Loucy (cell line): ENCODE data around the gene CORO7.
"Not testable (repeated sequence)": the region's sequence is repeated elsewhere in the genome, so short reads cannot be mapped to it uniquely, and the experiment has no call there.

Experiments used
- H2AFZ ChIP-seq: fragments of 200-600 bp; sonication (generic); 2 replicates; pipeline ENCODE4 v1.6.0; 2016; ENCODE audit warnings: antibody characterized with exemption, mild to moderate bottlenecking, low read length, moderate library complexity
- H3F3A ChIP-seq: fragments of 200-600 bp; 2 replicates; pipeline ENCODE4 v1.6.0; 2016; ENCODE audit warnings: antibody characterized with exemption, low read depth, mild to moderate bottlenecking
- H3K27me3 ChIP-seq: fragments of 200-600 bp; sonication (generic); 2 replicates; pipeline ENCODE4 v1.6.1; 2014; ENCODE audit warnings: low read length, mild to moderate bottlenecking; ENCODE audit not compliant: insufficient read depth, poor library complexity, severe bottlenecking
- H3K36me3 ChIP-seq: fragments of 200-600 bp; sonication (generic); 2 replicates; pipeline ENCODE4 v1.6.1; 2016; ENCODE audit warnings: low read length; ENCODE audit not compliant: insufficient read depth
- H3K4me1 ChIP-seq: fragments of 200-600 bp; sonication (generic); 2 replicates; pipeline ENCODE4 v1.5.1; 2014; ENCODE audit warnings: low read length, mild to moderate bottlenecking; ENCODE audit not compliant: insufficient read depth, poor library complexity, severe bottlenecking
- H3K4me2 ChIP-seq: fragments of 200-600 bp; sonication (generic); 2 replicates; pipeline ENCODE4 v1.6.0; 2014; ENCODE audit warnings: antibody characterized with exemption, low read length, low read depth, mild to moderate bottlenecking; ENCODE audit not compliant: poor library complexity, severe bottlenecking
- H3K4me3 ChIP-seq: fragments of 200-600 bp; sonication (generic); 2 replicates; pipeline ENCODE4 v1.5.1; 2014; ENCODE audit warnings: low read length, mild to moderate bottlenecking, mixed read lengths; ENCODE audit not compliant: poor library complexity, severe bottlenecking
- H3K79me2 ChIP-seq: fragments of 200-600 bp; sonication (generic); 2 replicates; pipeline ENCODE4 v1.6.1; 2014; ENCODE audit warnings: low read length; ENCODE audit not compliant: insufficient read depth
- H3K9ac ChIP-seq: fragments of 200-600 bp; sonication (generic); 2 replicates; pipeline ENCODE4 v1.6.0; 2014; ENCODE audit warnings: mild to moderate bottlenecking, low read depth, low read length, moderate library complexity; ENCODE audit not compliant: poor library complexity, severe bottlenecking
- H3K9me2 ChIP-seq: fragments of 200-600 bp; sonication (generic); replicated peaks from 2 replicates; pipeline ENCODE4 v1.6.1; 2016; ENCODE audit warnings: low read depth, low read length, mixed read lengths
- H3K9me3 ChIP-seq: fragments of 200-600 bp; sonication (generic); 2 replicates; pipeline ENCODE4 v1.6.1; 2014; ENCODE audit warnings: mild to moderate bottlenecking, antibody characterized with exemption, low read length, low read depth; ENCODE audit not compliant: insufficient read depth
- H4K20me1 ChIP-seq: fragments of 200-600 bp; sonication (generic); 2 replicates; pipeline ENCODE4 v1.6.0; 2014; ENCODE audit warnings: antibody characterized with exemption, low read length, mild to moderate bottlenecking; ENCODE audit not compliant: insufficient read depth, poor library complexity, severe bottlenecking
- EZH2phosphoT487 ChIP-seq: fragments of 200-600 bp; IDR thresholded peaks from 2 replicates; pipeline ENCODE4 v1.6.1; 2018; ENCODE audit warnings: antibody characterized with exemption, mild to moderate bottlenecking, moderate library complexity, borderline replicate concordance
- TF ChIP-seq, protein P1 (sequence below): fragments of 200-600 bp; sonication (generic); conservative IDR thresholded peaks from 2 replicates; pipeline ENCODE4 v1.5.1; 2014; ENCODE audit warnings: mild to moderate bottlenecking, antibody characterized with exemption, low read length

The CORO7 gene

GRCh38 chr16:4347010-4347409, 69.4 kb downstream of the CORO7 start:
- no peaks in the 10 kb centered on the region for H4K20me1 ChIP-seq
- no peak for TF ChIP-seq EZH2phosphoT487
- TF ChIP-seq, protein P1, sequence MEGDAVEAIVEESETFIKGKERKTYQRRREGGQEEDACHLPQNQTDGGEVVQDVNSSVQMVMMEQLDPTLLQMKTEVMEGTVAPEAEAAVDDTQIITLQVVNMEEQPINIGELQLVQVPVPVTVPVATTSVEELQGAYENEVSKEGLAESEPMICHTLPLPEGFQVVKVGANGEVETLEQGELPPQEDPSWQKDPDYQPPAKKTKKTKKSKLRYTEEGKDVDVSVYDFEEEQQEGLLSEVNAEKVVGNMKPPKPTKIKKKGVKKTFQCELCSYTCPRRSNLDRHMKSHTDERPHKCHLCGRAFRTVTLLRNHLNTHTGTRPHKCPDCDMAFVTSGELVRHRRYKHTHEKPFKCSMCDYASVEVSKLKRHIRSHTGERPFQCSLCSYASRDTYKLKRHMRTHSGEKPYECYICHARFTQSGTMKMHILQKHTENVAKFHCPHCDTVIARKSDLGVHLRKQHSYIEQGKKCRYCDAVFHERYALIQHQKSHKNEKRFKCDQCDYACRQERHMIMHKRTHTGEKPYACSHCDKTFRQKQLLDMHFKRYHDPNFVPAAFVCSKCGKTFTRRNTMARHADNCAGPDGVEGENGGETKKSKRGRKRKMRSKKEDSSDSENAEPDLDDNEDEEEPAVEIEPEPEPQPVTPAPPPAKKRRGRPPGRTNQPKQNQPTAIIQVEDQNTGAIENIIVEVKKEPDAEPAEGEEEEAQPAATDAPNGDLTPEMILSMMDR: no peak
- no peaks in the 10 kb centered on the region for H3F3A ChIP-seq
- no peak overlapping the region for H3K4me3 ChIP-seq
- H3K4me2 ChIP-seq: no peak overlapping the region
- no peak overlapping the region for H2AFZ ChIP-seq
- H3K9me2 ChIP-seq: no peaks in the 10 kb centered on the region
- no peaks in the 10 kb centered on the region for H3K27me3 ChIP-seq
- H3K36me3 ChIP-seq: no peaks in the 10 kb centered on the region
- H3K4me1 ChIP-seq: no peaks in the 10 kb centered on the region
- no peak overlapping the region for H3K9ac ChIP-seq
- no peaks in the 10 kb centered on the region for H3K9me3 ChIP-seq
- H3K79me2 ChIP-seq: peaks cover 25% of the 10 kb centered on the region; the same call in 1 of the 2 replicates

DNA sequence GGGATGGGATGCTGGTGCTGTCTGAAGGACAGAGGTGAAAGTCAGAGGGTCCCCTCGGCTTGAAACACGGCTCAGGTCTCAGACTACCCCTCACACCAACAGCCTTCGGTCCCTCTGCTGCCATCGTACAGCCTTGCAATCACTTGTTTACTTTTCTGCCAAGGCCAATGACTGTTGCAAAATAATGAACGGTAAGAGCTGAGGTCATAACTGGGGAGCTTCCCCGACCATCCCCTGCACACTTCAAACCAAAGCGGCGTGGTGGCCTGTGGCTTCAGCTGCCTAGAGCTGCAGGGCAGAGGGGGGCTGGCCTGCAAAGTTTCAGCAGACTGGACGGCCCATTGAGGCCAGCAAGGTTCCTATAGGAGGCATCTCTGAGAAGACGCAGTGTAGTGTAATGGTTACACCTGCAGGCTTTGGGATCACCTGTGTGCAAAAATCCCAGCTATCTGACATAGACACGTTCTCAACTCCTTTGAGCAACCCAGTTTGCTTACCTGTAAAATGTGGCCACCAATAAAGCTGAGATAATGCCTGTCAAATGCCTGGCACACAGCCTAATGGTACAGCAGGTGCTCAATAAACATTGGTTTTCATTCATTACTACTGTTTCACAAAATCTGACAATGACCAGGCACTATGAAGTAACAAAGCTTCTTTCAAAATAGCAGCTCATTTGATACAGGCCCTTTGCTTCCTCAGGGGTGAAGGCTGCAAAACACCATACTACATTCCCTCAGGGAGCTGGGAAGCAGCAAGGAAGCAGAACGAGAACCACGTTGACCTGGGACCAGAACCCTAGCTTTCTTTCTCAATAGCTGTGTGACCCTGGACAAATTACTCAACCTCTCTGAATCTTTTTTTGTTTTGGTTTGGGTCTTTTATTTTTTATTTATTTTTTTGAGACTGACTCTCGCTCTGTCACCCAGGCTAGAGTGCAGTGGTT, 70.3 kb downstream of the CORO7 start:
- H3K36me3 ChIP-seq: no peaks in the 10 kb centered on the region
- no peak overlapping the region for H3K9ac ChIP-seq
- H3K27me3 ChIP-seq: no peaks in the 10 kb centered on the region
- H3K9me2 ChIP-seq: no peaks in the 10 kb centered on the region
- H3F3A ChIP-seq: no peaks in the 10 kb centered on the region
- no peaks in the 10 kb centered on the region for H4K20me1 ChIP-seq
- TF ChIP-seq, protein P1: no peak
- TF ChIP-seq EZH2phosphoT487: no peak
- H3K9me3 ChIP-seq: no peaks in the 10 kb centered on the region
- H3K79me2 ChIP-seq: peaks cover 25% of the 10 kb centered on the region; the same call in 1 of the 2 replicates
- no peak overlapping the region for H3K4me2 ChIP-seq
- no peak overlapping the region for H3K4me3 ChIP-seq
- no peak overlapping the region for H2AFZ ChIP-seq
- no peaks in the 10 kb centered on the region for H3K4me1 ChIP-seq

DNA sequence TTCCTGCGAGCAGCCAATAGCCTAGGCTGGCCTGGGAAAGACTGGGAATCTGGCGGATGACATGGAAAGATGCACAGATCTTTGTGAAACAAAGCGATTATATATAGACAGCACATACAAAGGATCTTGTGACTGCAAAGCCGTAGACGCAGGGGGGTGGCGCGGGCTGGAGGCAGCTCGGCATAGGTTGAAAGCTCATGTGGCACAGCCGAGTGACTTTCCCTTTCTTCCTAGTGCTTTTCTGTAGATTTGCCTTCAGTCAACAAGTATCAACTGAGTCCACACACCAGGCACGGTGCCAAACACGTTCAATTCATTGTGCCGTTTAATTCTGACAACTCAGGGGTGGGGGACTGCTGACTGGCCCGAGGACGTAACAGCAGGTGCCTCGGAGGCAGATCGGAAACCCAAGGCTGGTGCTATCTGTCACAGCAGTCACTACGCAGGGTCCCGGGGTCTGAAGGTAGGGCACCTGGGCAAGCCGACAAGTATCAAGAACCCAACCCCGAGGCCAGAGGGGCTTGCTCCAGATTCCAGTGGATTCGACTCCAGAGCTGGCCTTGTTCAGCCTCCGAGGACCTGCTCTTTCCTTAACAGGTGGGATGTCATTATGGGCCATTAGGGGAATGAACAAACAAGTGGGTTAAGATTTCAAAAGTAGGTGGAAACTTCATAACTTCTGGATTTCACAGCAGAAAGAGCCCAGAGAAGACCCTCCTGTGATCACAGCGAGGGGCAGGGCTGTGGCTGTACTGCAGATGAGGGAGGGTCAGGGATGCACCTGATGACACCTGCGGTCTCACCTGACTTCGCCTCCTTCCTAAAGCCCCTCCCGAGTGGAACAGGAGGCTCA, 71.2 kb downstream of the CORO7 start:
- TF ChIP-seq, protein P1: no peak
- TF ChIP-seq EZH2phosphoT487: no peak
- H3K4me2 ChIP-seq: no peak overlapping the region
- H3F3A ChIP-seq: no peaks in the 10 kb centered on the region
- H3K36me3 ChIP-seq: no peaks in the 10 kb centered on the region
- H3K4me1 ChIP-seq: no peaks in the 10 kb centered on the region
- peaks cover 17% of the 10 kb centered on the region; the same call in 1 of the 2 replicates for H3K79me2 ChIP-seq
- H3K9me3 ChIP-seq: no peaks in the 10 kb centered on the region
- no peak overlapping the region for H3K4me3 ChIP-seq
- H2AFZ ChIP-seq: no peak overlapping the region
- no peaks in the 10 kb centered on the region for H4K20me1 ChIP-seq
- H3K27me3 ChIP-seq: no peaks in the 10 kb centered on the region
- H3K9ac ChIP-seq: no peak overlapping the region
- H3K9me2 ChIP-seq: no peaks in the 10 kb centered on the region

GRCh38 chr16:4344300-4344982, 72.0 kb downstream of the CORO7 start:
- H3K9me3 ChIP-seq, H3K4me3 ChIP-seq, H2AFZ ChIP-seq, H3K36me3 ChIP-seq, H3K9ac ChIP-seq, H3K4me2 ChIP-seq, H3F3A ChIP-seq, H3K79me2 ChIP-seq, H3K4me1 ChIP-seq, H4K20me1 ChIP-seq, H3K9me2 ChIP-seq, H3K27me3 ChIP-seq: not testable (repeated sequence)
